Uterus (tissue), 4 donors: ENCODE measurements around the gene POLA2. TPM values are rescaled to one million over a fixed set of nuclear protein-coding genes. Genes with fewer than 3 reads are reported as not detected.

ENCODE experiments used
- DNase-seq, 2 donors: peaks; one replicate each; pipeline ENCODE4 v3.0.0-alpha.2; 2019 to 2020
- H3K27ac ChIP-seq, 2 donors: fragments of 200-600 bp; sonication (generic); 1 replicate in 1 of 2; 2 replicates in 1 of 2; pipeline ENCODE4 v1.5.1; 2016 to 2018
- H3K27me3 ChIP-seq, 2 donors: fragments of 200-600 bp; sonication (generic); one replicate each; pipeline ENCODE4 v1.5.1; 2018 to 2019; ENCODE audit warnings: control low read depth in 1 of 2
- H3K36me3 ChIP-seq, 2 donors: fragments of 200-600 bp; sonication (generic); one replicate each; pipeline ENCODE4 v1.5.1; 2019; ENCODE audit warnings: control low read depth in 1 of 2
- H3K4me1 ChIP-seq, 2 donors: fragments of 200-600 bp; sonication (generic); one replicate each; pipeline ENCODE4 v1.5.1; 2018 to 2019; ENCODE audit warnings: control low read depth in 1 of 2
- H3K4me3 ChIP-seq, 2 donors: fragments of 200-600 bp; sonication (generic); 1 replicate in 1 of 2; 2 replicates in 1 of 2; pipeline ENCODE4 v1.5.1; 2018 to 2019; ENCODE audit warnings: mild to moderate bottlenecking in 1 of 2
- H3K9me3 ChIP-seq, 2 donors: fragments of 200-600 bp; sonication (generic); one replicate each; pipeline ENCODE4 v1.5.1; 2019; ENCODE audit warnings: control low read depth in 1 of 2
- POLR2A ChIP-seq, 2 donors: fragments of 450-650 bp; IDR thresholded peaks; one replicate each; pipeline ENCODE4 v1.6.1; 2016; ENCODE audit warnings: antibody characterized with exemption in 2 of 2, mild to moderate bottlenecking in 1 of 2, moderate library complexity in 1 of 2
- intact Hi-C: fragments of 100-400 bp; cut with DNase I; formaldehyde crosslinking; loops from one replicate; pipeline ENCODE4 v1.15.1; 2023; ENCODE audit warnings: low total_unique reads
- total RNA-seq, 4 donors: library from RNA; depleted of rRNA in 3 of 4; stranded (reverse); fragments of >200 nt in 3 of 4; gene quantifications; one replicate each; pipeline versions ENCODE4 v1.1.0 to v1.2.4, GENCODE V29; 2014 to 2023
- TF ChIP-seq, protein P1 (sequence below), 4 experiments: fragments of 200-600 bp in 2 of 4; fragments of 450-650 bp in 2 of 4; sonication (generic) in 2 of 4; IDR thresholded peaks; one replicate each; pipeline ENCODE4 v1.5.1; 2016 to 2019; ENCODE audit warnings: antibody characterized with exemption in 4 of 4, mild to moderate bottlenecking in 2 of 4, moderate library complexity in 1 of 4
- donor health status: DM: yes; HTN: yes; CAD: no.

The POLA2 gene
- total RNA-seq, 4 donors from 2014 or later: 3.3 to 13.5 (median 7.6) TPM

DNA sequence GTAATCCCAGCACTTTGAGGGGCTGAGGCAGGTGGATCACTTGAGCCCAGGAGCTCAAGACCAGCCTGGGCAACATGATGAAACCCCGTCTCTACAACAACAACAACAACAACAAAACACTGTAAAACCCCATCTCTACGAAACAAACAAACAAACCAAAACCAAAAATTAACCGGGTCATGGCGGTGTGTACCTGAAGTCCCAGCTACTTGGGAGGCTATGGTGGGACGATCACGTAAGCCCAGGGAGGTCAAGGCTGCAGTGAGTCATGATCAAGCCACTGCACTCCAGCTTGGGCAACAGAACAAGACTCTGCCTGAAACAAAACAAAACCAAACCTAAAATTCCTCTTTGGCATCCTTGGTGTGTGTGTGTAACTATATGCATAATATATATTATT, 7.0 kb upstream of the POLA2 start:
- Histone ChIP-seq H3K27me3 (no peaks in the 10 kb centered on the region), H3K4me3 (no peak overlapping the region), H3K4me1 (no peaks in the 10 kb centered on the region), H3K27ac (no peak overlapping the region), H3K36me3 (no peaks in the 10 kb centered on the region), H3K9me3 (no peaks in the 10 kb centered on the region)
- TF ChIP-seq, protein P1, sequence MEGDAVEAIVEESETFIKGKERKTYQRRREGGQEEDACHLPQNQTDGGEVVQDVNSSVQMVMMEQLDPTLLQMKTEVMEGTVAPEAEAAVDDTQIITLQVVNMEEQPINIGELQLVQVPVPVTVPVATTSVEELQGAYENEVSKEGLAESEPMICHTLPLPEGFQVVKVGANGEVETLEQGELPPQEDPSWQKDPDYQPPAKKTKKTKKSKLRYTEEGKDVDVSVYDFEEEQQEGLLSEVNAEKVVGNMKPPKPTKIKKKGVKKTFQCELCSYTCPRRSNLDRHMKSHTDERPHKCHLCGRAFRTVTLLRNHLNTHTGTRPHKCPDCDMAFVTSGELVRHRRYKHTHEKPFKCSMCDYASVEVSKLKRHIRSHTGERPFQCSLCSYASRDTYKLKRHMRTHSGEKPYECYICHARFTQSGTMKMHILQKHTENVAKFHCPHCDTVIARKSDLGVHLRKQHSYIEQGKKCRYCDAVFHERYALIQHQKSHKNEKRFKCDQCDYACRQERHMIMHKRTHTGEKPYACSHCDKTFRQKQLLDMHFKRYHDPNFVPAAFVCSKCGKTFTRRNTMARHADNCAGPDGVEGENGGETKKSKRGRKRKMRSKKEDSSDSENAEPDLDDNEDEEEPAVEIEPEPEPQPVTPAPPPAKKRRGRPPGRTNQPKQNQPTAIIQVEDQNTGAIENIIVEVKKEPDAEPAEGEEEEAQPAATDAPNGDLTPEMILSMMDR (IDR thresholded peaks at IDR 0.05): no peak
- no peak for TF ChIP-seq POLR2A (IDR thresholded peaks at IDR 0.05)
- DNase-seq: no peak
- intact Hi-C loops: no loop called here

DNA sequence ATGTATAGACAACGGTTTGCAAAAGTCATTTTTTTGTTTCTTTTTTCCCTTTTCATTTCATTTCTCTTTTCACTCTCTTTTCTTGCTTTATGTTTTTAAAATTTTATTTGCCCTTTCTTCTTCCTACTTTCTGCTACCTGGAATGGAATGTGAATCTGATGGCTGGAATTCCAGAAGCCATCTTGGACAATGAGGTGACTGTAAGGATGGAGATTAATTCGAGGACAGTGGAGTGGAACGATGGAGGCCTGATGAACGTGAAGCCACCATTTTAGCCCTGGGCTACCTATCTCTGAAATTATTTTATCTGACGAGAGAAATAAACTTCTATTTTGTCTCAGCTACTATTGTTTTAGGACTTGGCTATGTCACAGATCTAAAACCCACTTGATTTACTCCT, 2.8 kb upstream of the POLA2 start:
- Histone ChIP-seq H3K4me3 (no peak overlapping the region), H3K27me3 (no peaks in the 10 kb centered on the region), H3K4me1 (no peaks in the 10 kb centered on the region), H3K36me3 (no peaks in the 10 kb centered on the region), H3K27ac (no peak overlapping the region), H3K9me3 (no peaks in the 10 kb centered on the region)
- intact Hi-C loops: no loop called here
- DNase-seq: no peak
- TF ChIP-seq, protein P1 (IDR thresholded peaks at IDR 0.05): no peak
- TF ChIP-seq POLR2A (IDR thresholded peaks at IDR 0.05): no peak

DNA sequence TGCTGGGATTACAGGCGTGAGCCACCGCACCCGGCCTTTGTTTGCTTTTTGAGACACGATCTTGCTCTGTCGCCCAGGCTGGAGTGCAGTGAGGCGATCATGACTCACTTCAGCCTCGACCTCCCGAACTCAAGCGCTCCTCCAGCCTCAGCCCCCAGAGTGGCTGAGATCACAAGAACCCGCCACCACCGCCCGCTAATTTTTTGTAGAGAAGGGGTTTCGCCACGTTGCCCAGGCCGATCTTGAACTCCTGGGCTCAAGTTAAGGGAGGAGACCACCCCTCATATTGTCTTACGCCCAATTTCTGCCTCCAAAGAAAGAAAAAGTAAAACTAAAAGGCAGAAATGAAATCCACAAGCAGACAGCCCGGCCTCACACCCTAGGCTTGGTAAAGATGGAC, 1.5 kb upstream of the POLA2 start:
- TF ChIP-seq POLR2A (IDR thresholded peaks at IDR 0.05): no peak
- TF ChIP-seq, protein P1 (IDR thresholded peaks at IDR 0.05): no peak
- Histone ChIP-seq H3K27ac (no peak overlapping the region), H3K4me1 (no peaks in the 10 kb centered on the region), H3K27me3 (no peaks in the 10 kb centered on the region), H3K4me3 (no peak overlapping the region), H3K36me3 (no peaks in the 10 kb centered on the region), H3K9me3 (no peaks in the 10 kb centered on the region)
- DNase-seq: no peak
- intact Hi-C loops: no loop called here

DNA sequence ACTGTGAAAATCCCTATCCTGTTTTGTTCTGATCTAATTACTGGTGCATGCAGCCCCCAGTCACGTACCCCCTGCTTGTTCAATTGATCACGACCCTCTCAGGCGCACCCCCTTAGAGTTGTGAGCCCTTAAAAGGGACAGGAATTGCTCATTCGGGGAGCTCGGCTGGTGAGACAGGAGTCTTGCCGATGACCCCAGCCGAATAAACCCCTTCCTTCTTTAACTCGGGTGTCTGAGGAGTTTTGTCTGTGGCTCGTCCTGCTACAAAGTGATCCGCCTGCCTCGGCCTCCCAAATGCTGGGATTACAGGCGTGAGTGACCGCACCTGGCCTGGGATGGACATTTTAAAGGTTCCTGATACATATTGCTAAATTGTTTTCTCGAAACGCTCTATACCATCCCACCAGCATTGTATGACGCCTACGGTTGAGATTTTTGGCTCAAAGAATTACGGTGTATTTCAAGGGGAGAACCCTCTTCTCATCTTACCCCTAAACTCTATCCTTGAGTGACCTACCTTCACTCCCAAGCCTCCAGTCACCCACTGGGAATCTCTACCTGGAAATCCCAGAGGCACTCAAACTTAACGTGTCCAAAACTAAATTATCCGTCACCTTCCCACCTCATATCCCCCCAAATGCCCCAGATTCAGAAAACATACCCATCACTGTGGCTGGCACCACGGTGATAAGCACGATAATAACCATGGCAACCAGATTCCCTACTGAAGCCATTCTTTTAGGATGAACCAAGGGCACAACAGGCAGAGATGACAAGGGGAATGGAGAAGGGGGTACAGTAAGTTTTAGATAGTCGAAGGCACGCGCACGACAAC, 789 bp upstream of the POLA2 start:
- Histone ChIP-seq H3K27ac (peak overlapping the region; percentile 72 to 87), H3K4me3 (peak overlapping the region; percentile 54 to 59), H3K36me3 (no peaks in the 10 kb centered on the region), H3K9me3 (no peaks in the 10 kb centered on the region), H3K4me1 (no peaks in the 10 kb centered on the region), H3K27me3 (no peaks in the 10 kb centered on the region)
- DNase-seq: no peak
- TF ChIP-seq POLR2A (IDR thresholded peaks at IDR 0.05): no peak
- TF ChIP-seq, protein P1 (IDR thresholded peaks at IDR 0.05): no peak
- intact Hi-C loops: no loop called here

DNA sequence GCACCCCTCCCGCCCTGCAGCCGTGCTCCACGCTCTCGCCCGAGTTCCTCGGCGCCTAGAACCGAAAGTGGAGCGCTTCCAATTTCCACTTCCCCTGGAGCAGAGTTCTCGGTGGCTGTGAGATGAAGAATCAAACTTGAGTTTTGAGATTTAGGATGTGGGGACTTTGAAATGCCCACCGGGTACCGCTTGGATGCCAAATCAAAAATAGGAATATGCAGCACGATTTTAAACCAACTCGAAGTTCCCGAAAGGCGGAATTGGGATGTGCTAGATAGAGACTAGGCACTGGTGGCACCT, 569 bp downstream of the POLA2 start:
- H3K4me1 ChIP-seq: no peaks in the 10 kb centered on the region
- intact Hi-C loops: no loop called here
- no peaks in the 10 kb centered on the region for H3K36me3 ChIP-seq
- H3K9me3 ChIP-seq: no peaks in the 10 kb centered on the region
- H3K27me3 ChIP-seq: no peaks in the 10 kb centered on the region
- no peak for DNase-seq
- H3K27ac ChIP-seq: peak overlapping the region; percentile 78 to 87
- H3K4me3 ChIP-seq: peak overlapping the region; percentile 54 to 59
- no peak for TF ChIP-seq POLR2A (IDR thresholded peaks at IDR 0.05)
- TF ChIP-seq, protein P1 (IDR thresholded peaks at IDR 0.05): no peak
